Stimulated activated CD4-positive, alpha-beta T cell treated with anti-CD3 and anti-CD28 coated beads, TNF-alpha, amount 100 ng/mL, for 1 hour (primary cell): ENCODE data around the gene NTMT1.
"Not testable (repeated sequence)": the region's sequence is repeated elsewhere in the genome, so short reads cannot be mapped to it uniquely, and the experiment has no call there.

Experiments used
- DNase-seq, 3 donors: peaks; one replicate each; pipeline ENCODE4 v3.0.0-alpha.2; 2020; ENCODE audit warnings: low read depth in 3 of 3, low spot score in 1 of 3

NTMT1 gene

GRCh38 chr9:129650680-129651235, 24.8 kb downstream of the NTMT1 start:
- no peak for DNase-seq

- no peak for DNase-seq
These were observed 28.0 kb downstream of the NTMT1 start for GRCh38 chr9:129653823-129654553.

- no peak for DNase-seq
These were observed 28.6 kb downstream of the NTMT1 start for GRCh38 chr9:129654554-129655040.

- DNase-seq: no peak
These were observed 29.2 kb downstream of the NTMT1 start for GRCh38 chr9:129655154-129655553.

- DNase-seq: no peak
These were observed 29.7 kb downstream of the NTMT1 start for GRCh38 chr9:129655696-129656095.

GRCh38 chr9:129656795-129657390, 30.9 kb downstream of the NTMT1 start:
- no peak for DNase-seq

- no peak for DNase-seq
These were observed 35.1 kb downstream of the NTMT1 start for GRCh38 chr9:129661029-129661428.

- DNase-seq: not testable (repeated sequence)
These were observed 36.3 kb downstream of the NTMT1 start for GRCh38 chr9:129662239-129662638.

- no peak for DNase-seq
These were observed 38.9 kb downstream of the NTMT1 start for GRCh38 chr9:129664746-129665388.

- no peak for DNase-seq
These were observed 39.4 kb downstream of the NTMT1 start, which contains the start of gene PRRX2 for GRCh38 chr9:129665389-129665775. TSS of gene PRRX2 (plus strand) at chr9:129665647. CDS start at chr9:129665868, 221 bp downstream.

GRCh38 chr9:129665814-129666520, 40.0 kb downstream of the NTMT1 start:
- no peak for DNase-seq

GRCh38 chr9:129666575-129666974, 40.6 kb downstream of the NTMT1 start:
- DNase-seq: no peak

GRCh38 chr9:129667378-129667777, 41.4 kb downstream of the NTMT1 start:
- no peak for DNase-seq

GRCh38 chr9:129667850-129668249, 41.9 kb downstream of the NTMT1 start:
- no peak for DNase-seq

- DNase-seq: no peak
These were observed 43.3 kb downstream of the NTMT1 start for GRCh38 chr9:129669141-129669718.

- DNase-seq: no peak
These were observed 44.0 kb downstream of the NTMT1 start for GRCh38 chr9:129669946-129670345.

GRCh38 chr9:129671065-129671464, 45.1 kb downstream of the NTMT1 start:
- no peak for DNase-seq

GRCh38 chr9:129671519-129671918, 45.6 kb downstream of the NTMT1 start:
- DNase-seq: no peak

GRCh38 chr9:129672702-129673101, 46.7 kb downstream of the NTMT1 start:
- no peak for DNase-seq

- no peak for DNase-seq
These were observed 47.6 kb downstream of the NTMT1 start for GRCh38 chr9:129673602-129674001.

GRCh38 chr9:129674229-129674628, 48.3 kb downstream of the NTMT1 start:
- no peak for DNase-seq
